Stomach (tissue), 19 donors: ENCODE results near the gene SEC23B. TPM values are rescaled to one million over a fixed set of nuclear protein-coding genes. Genes with fewer than 3 reads are reported as not detected.

ENCODE experiments used
- DNase-seq, 2 donors: peaks; one replicate each; pipeline versions ENCODE4 v3.0.0 to v3.0.0-alpha.2; 2013 to 2019
- H3K27ac ChIP-seq, 5 donors: fragments of 200-600 bp in 4 of 5; sonication (generic) in 4 of 5; one replicate each; pipeline ENCODE4 v1.5.1; 2013 to 2019; ENCODE audit warnings: mild to moderate bottlenecking in 1 of 5, moderate library complexity in 1 of 5
- H3K27me3 ChIP-seq, 3 donors: fragments of 200-600 bp; sonication (generic); one replicate each; pipeline ENCODE4 v1.5.1; 2017 to 2019; ENCODE audit warnings: mixed run types in 1 of 3
- H3K36me3 ChIP-seq, 4 donors: fragments of 200-600 bp; sonication (generic); 1 replicate in 3 of 4; 2 replicates in 1 of 4; pipeline ENCODE4 v1.5.1; 2016 to 2019
- H3K4me1 ChIP-seq, 4 donors: fragments of 200-600 bp; sonication (generic); one replicate each; pipeline ENCODE4 v1.5.1; 2016 to 2019
- H3K4me3 ChIP-seq, 4 donors: fragments of 200-600 bp; sonication (generic) in 3 of 4; one replicate each; pipeline ENCODE4 v1.5.1; 2016 to 2019; ENCODE audit warnings: mild to moderate bottlenecking in 1 of 4
- H3K9me3 ChIP-seq, 4 donors: fragments of 200-600 bp; sonication (generic); one replicate each; pipeline ENCODE4 v1.5.1; 2016 to 2019
- CTCF ChIP-seq, 7 experiments: fragments of 450-650 bp in 4 of 7; fragments of 200-600 bp in 3 of 7; sonication (generic) in 3 of 7; IDR thresholded peaks; one replicate each; pipeline ENCODE4 v1.5.1; 2016 to 2019; ENCODE audit warnings: antibody characterized with exemption in 7 of 7, control low read depth in 2 of 7, mild to moderate bottlenecking in 1 of 7
- EP300 ChIP-seq: sonication (generic); formaldehyde crosslinking; IDR thresholded peaks from one replicate; pipeline ENCODE4 v1.6.1; 2017; ENCODE audit warnings: antibody characterized with exemption
- POLR2A ChIP-seq, 4 donors: fragments of 450-650 bp; IDR thresholded peaks; one replicate each; pipeline ENCODE4 v1.6.1; 2016; ENCODE audit warnings: antibody characterized with exemption in 4 of 4, control low read depth in 2 of 4, mild to moderate bottlenecking in 1 of 4, moderate library complexity in 1 of 4
- POLR2AphosphoS5 ChIP-seq, 3 donors: sonication (generic); formaldehyde crosslinking; IDR thresholded peaks; one replicate each; pipeline ENCODE4 v1.6.1; 2016; ENCODE audit warnings: antibody characterized with exemption in 3 of 3
- WGBS, 5 donors: extraction: QIAGEN DNeasy Blood & Tissue Kit in 3 of 5; methylation state at CpG; one replicate each; pipeline versions ENCODE4 v1.1.5 to v1.1.7; 2013 to 2018; 5-methylcytosine and 5-hydroxymethylcytosine counted together
- intact Hi-C: fragments of 100-400 bp; cut with DNase I; formaldehyde crosslinking; loops from one replicate; pipeline ENCODE4 v1.15.1; 2023; ENCODE audit warnings: low total_unique reads
- long read RNA-seq, 10 donors: transcript quantifications; one replicate each; lab custom pipeline, GENCODE V29; 2026
- polyA plus RNA-seq, 3 donors: library from polyadenylated mRNA; stranded (reverse); fragments of 200-250 nt; gene quantifications; one replicate each; pipeline ENCODE4 v1.2.3, GENCODE V29; 2013
- total RNA-seq, 5 donors: library from RNA; depleted of rRNA; stranded (reverse); fragments of >200 nt; gene quantifications; one replicate each; pipeline versions ENCODE4 v1.1.0 to v1.2.3, GENCODE V29; 2014 to 2016
- donor health status: healthy with polysubstance abuse.
- donor health status: Bipolar disorder and iron deficiency.
- donor health status: healthy.

Gene SEC23B
- 10 to 100 TPM in 4 of 5 donors, 1 to 10 TPM in 1; 5.3 to 74.9 (median 26.8) TPM for total RNA-seq
- polyA plus RNA-seq: 10 to 100 TPM in 2 of 3 donors, 1 to 10 TPM in 1; 9.5 to 29.0 (median 26.1) TPM
- long read RNA-seq, donor 1, partial matches to known transcripts: 0 of 3 reads
- long read RNA-seq, donor 1, other reads (novel, unspliced or antisense): 0 of 3 reads
- long read RNA-seq, donor 2, partial matches to known transcripts: 0 of 4 reads
- long read RNA-seq, donor 2, other reads (novel, unspliced or antisense): 0 of 4 reads
- long read RNA-seq, donor 3, partial matches to known transcripts: 0 of 5 reads
- long read RNA-seq, donor 3, other reads (novel, unspliced or antisense): 0 of 5 reads
- long read RNA-seq, donor 4: 0 reads
- long read RNA-seq, donor 5, partial matches to known transcripts: 5 of 7 reads
- long read RNA-seq, donor 5, other reads (novel, unspliced or antisense): 0 of 7 reads
- long read RNA-seq, donor 6, transcript SEC23B-202 (20 exons, 3,464 nt): major isoform, 11 of 26 reads
- long read RNA-seq, donor 6, transcript SEC23B-204 (20 exons, 3,484 nt): minor isoform, 8 of 26 reads
- long read RNA-seq, donor 6, partial matches to known transcripts: 6 of 26 reads
- long read RNA-seq, donor 6, other reads (novel, unspliced or antisense): 0 of 26 reads
- long read RNA-seq, donor 7, partial matches to known transcripts: 0 of 5 reads
- long read RNA-seq, donor 7, other reads (novel, unspliced or antisense): 0 of 5 reads
- long read RNA-seq, donor 8, partial matches to known transcripts: 6 of 10 reads
- long read RNA-seq, donor 8, other reads (novel, unspliced or antisense): 0 of 10 reads
- long read RNA-seq, donor 9, partial matches to known transcripts: 6 of 7 reads
- long read RNA-seq, donor 9, other reads (novel, unspliced or antisense): 0 of 7 reads
- long read RNA-seq, donor 10, partial matches to known transcripts: 0 of 2 reads
- long read RNA-seq, donor 10, other reads (novel, unspliced or antisense): 0 of 2 reads

- Histone ChIP-seq H3K27ac (peak within 1 kb of the TSS; percentile 97 to 99 (median 98)), H3K4me1 (peaks cover 0 to 51% (median 31%) of the 10 kb centered on the region in 4 donors), H3K9me3 (no peaks in the 10 kb centered on the region), H3K4me3 (peak within 1 kb of the TSS; percentile 80 to 87 (median 86)), H3K27me3 (peaks cover 0 to 9% (median 0%) of the 10 kb centered on the region in 3 donors), H3K36me3 (peaks cover 5 to 31% (median 24%) of the 10 kb centered on the region in 4 donors)
- peak; percentile 99 for DNase-seq
- 0 to 2% (median 0%) methylated on average over 52 to 69 of the region's 69 CpGs for WGBS, 5 donors
- intact Hi-C loops: no loop called here
- no peak for TF ChIP-seq CTCF (IDR thresholded peaks at IDR 0.05)
- TF ChIP-seq POLR2AphosphoS5 (IDR thresholded peaks at IDR 0.05): peak; percentile 79 to 96 (median 95)
- no peak for TF ChIP-seq EP300
- TF ChIP-seq POLR2A (IDR thresholded peaks at IDR 0.05): peak in 2 of 4 donors; percentile 58 to 82
Observed at GRCh38 chr20:18507218-18508191, at the start of gene SEC23B. SEC23B (plus strand) TSS chr20:18507940; CDS start chr20:18510836, 2,896 bp downstream.

GRCh38 chr20:18465536-18466200 lies 42.1 kb upstream of the SEC23B start:
- peak in 1 of 2 donors; percentile 7 for DNase-seq
- Histone ChIP-seq H3K36me3 (peaks cover 4 to 13% (median 11%) of the 10 kb centered on the region in 4 donors), H3K9me3 (no peaks in the 10 kb centered on the region), H3K27me3 (no peaks in the 10 kb centered on the region), H3K27ac (no peak overlapping the region), H3K4me3 (no peak overlapping the region), H3K4me1 (peaks cover 6 to 28% (median 23%) of the 10 kb centered on the region in 4 donors)
- TF ChIP-seq POLR2A (IDR thresholded peaks at IDR 0.05): no peak
- TF ChIP-seq POLR2AphosphoS5 (IDR thresholded peaks at IDR 0.05): no peak
- TF ChIP-seq CTCF (IDR thresholded peaks at IDR 0.05): no peak
- no peak for TF ChIP-seq EP300
- WGBS, 5 donors: 25 to 39% (median 29%) methylated on average over 6 of the region's 6 CpGs
- intact Hi-C loops: loop anchor here (5.0 kb wide), 1 partner anchor 48 kb away; no protein-coding TSS in a partner anchor

GRCh38 chr20:18466574-18466893 lies 41.2 kb upstream of the SEC23B start:
- no peaks in the 10 kb centered on the region for H3K9me3 ChIP-seq
- peaks cover 9 to 22% (median 20%) of the 10 kb centered on the region in 4 donors for H3K36me3 ChIP-seq
- intact Hi-C loops: loop anchor here (5.0 kb wide), 1 partner anchor 49 kb away; no protein-coding TSS in a partner anchor
- peaks cover 6 to 28% (median 23%) of the 10 kb centered on the region in 4 donors for H3K4me1 ChIP-seq
- H3K4me3 ChIP-seq: peak overlapping the region; percentile 69 to 100 (median 88)
- no peak for DNase-seq
- 0 to 1% (median 1%) methylated on average over 15 of the region's 15 CpGs for WGBS, 5 donors
- no peaks in the 10 kb centered on the region for H3K27me3 ChIP-seq
- peak overlapping the region; percentile 82 to 93 (median 87) for H3K27ac ChIP-seq
- TF ChIP-seq CTCF (IDR thresholded peaks at IDR 0.05) (no peak), EP300 (no peak), POLR2A (IDR thresholded peaks at IDR 0.05) (no peak), POLR2AphosphoS5 (IDR thresholded peaks at IDR 0.05) (no peak)
